Measurements from ENCODE around the gene MASP1.

MASP1 gene

DNA sequence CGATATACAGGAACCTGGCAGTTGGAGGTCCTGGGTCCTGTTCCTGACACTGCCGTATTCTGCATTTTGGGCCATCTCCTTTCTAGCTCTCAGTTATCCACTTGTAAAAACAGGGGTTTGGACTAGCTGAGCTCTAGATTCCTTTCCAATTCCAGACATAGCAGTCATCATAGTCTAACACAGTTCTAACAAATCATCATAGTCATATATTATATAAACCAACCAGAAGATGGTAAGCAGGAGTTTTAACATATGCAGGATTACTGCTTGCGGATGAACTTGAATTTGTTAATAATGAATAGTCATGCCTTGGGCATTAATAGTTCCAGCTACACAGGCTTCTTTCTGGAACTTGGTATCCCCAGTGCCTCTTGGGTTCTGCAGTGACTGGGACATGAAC lies 26.6 kb downstream of the MASP1 start:
- DNase-seq (ENCODE audit: extremely low spot score) = no peak
- ChIA-PET CTCF (interaction anchor here (0.8 to 3.9 kb wide), 3 partner anchors 9 to 11 kb away, joined by 3 to 18 read pairs (median 5); no protein-coding TSS in a partner anchor), POLR2A (no interaction called here)
- TF ChIP-seq, protein P1, sequence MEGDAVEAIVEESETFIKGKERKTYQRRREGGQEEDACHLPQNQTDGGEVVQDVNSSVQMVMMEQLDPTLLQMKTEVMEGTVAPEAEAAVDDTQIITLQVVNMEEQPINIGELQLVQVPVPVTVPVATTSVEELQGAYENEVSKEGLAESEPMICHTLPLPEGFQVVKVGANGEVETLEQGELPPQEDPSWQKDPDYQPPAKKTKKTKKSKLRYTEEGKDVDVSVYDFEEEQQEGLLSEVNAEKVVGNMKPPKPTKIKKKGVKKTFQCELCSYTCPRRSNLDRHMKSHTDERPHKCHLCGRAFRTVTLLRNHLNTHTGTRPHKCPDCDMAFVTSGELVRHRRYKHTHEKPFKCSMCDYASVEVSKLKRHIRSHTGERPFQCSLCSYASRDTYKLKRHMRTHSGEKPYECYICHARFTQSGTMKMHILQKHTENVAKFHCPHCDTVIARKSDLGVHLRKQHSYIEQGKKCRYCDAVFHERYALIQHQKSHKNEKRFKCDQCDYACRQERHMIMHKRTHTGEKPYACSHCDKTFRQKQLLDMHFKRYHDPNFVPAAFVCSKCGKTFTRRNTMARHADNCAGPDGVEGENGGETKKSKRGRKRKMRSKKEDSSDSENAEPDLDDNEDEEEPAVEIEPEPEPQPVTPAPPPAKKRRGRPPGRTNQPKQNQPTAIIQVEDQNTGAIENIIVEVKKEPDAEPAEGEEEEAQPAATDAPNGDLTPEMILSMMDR (IDR thresholded peaks at IDR 0.05; ENCODE audit: control extremely low read depth, extremely low read depth, low read depth, missing control alignments) = no peak

DNA sequence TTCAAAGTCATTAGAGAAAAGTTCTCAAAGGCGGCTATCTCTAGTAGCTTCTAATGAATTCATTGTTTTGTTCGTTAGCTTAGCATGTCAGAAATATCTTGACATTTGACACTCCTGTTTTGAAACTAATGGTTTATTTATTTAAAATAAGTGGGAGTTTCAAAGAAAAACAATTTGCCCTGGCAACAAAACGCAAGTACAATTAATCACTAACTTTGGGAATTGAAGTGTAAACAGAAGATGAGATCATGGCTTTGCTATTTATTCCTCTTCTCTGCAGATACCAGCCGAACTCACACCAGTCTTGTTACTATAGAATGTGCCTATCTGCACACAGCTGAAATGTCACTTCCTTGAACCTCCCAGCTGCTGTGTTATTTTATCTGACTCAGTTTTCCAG lies 27.5 kb downstream of the MASP1 start:
- CTCF ChIA-PET = interaction anchor here (0.8 to 3.9 kb wide), 2 partner anchors 9 to 12 kb away, joined by 3 to 18 read pairs; no protein-coding TSS in a partner anchor
- TF ChIP-seq, protein P1 (IDR thresholded peaks at IDR 0.05; ENCODE audit: control extremely low read depth, extremely low read depth, low read depth, missing control alignments) = no peak
- POLR2A ChIA-PET = no interaction called here
- DNase-seq (ENCODE audit: extremely low spot score) = no peak

DNA sequence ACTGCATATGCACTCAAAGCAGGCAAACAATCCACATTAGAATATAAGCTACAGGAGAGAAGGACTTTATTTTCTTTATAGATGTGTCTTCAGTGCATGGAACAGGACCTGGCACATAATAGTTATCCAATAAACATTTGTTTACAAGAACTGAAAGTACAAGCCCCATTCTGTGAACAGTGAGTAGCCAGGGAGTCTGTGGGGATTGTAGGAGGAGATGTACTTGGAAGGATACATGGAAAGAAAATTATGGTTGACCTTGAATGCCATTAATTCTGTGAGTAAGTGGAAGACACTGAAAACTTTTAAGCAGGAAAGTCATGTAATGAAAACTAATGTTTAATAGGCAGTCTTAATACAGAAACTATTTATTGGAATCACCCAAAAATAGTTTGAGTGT lies 28.3 kb downstream of the MASP1 start:
- ChIA-PET CTCF (no interaction called here), POLR2A (no interaction called here)
- no peak for DNase-seq (ENCODE audit: extremely low spot score)
- TF ChIP-seq, protein P1 (IDR thresholded peaks at IDR 0.05; ENCODE audit: control extremely low read depth, extremely low read depth, low read depth, missing control alignments) = no peak

DNA sequence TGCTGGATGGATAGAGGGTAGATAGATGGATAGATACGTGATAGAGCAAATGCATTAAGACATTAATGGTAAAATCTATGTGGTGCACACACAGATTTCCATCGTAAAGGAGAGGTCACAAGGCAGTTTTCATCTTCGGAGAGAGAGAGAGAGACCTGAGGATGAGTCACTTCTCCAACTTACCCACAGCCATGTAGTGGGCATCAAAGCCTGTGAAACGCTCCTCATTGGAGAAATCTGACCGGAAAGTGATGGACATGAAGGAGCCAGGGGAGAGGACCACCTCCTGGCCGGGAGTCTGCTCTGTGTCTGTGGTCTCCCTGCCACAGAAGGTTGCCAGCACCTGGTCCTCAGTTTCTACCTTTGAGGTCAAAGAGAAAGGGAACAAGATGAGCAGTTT lies 29.2 kb downstream of the MASP1 start:
- TF ChIP-seq, protein P1 (IDR thresholded peaks at IDR 0.05; ENCODE audit: control extremely low read depth, extremely low read depth, low read depth, missing control alignments) = no peak
- ChIA-PET CTCF (no interaction called here), POLR2A (no interaction called here)
- no peak for DNase-seq (ENCODE audit: extremely low spot score)

GRCh38 chr3:187261541-187261969 lies 30.0 kb downstream of the MASP1 start:
- ChIA-PET CTCF (no interaction called here), POLR2A (no interaction called here)
- TF ChIP-seq, protein P1 (IDR thresholded peaks at IDR 0.05; ENCODE audit: control extremely low read depth, extremely low read depth, low read depth, missing control alignments) = no peak
- DNase-seq (ENCODE audit: extremely low spot score) = no peak

DNA sequence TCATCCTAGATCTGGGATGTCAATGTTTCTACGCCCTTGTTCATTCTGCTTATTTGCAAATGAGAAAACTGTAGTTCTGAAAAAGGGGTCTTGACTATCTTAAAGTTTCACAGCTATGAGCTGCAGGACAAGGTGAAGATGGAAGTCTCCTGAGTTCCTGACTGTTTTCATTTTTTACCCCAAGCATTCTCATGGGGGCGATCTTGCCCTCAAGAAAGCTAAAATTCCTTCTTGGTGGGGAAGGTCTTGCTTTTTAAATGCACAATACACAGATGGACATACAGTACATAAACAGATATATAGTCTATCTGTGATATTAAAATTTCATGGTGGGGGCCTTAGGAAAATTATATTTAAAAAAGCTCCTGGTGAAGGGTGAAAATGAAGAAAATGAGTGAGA lies 32.4 kb downstream of the MASP1 start:
- TF ChIP-seq, protein P1 (IDR thresholded peaks at IDR 0.05; ENCODE audit: control extremely low read depth, extremely low read depth, low read depth, missing control alignments) = no peak
- ChIA-PET POLR2A (no interaction called here), CTCF (interaction anchor here (1.1 kb wide), 1 partner anchor 420 kb away, joined by 3 read pairs; no protein-coding TSS in a partner anchor)
- DNase-seq (ENCODE audit: extremely low spot score) = no peak
